NCI-H524 treated with DMSO at 0.1 percent for 48 hours (cell line): ENCODE measurements around the gene NPSR1.
"Not testable (repeated sequence)": the region's sequence is repeated elsewhere in the genome, so short reads cannot be mapped to it uniquely, and the experiment has no call there.

Source experiments
- DNase-seq: peaks from one replicate; lab custom pipeline; 2025; lab: John Stamatoyannopoulos, UW

Gene NPSR1

GRCh38 chr7:34835901-34836600, 178.0 kb downstream of the NPSR1 start:
- DNase-seq: no peak

GRCh38 chr7:34837316-34837715, 179.3 kb downstream of the NPSR1 start:
- no peak for DNase-seq

GRCh38 chr7:34837801-34838201, 179.8 kb downstream of the NPSR1 start:
- DNase-seq: no peak

GRCh38 chr7:34838329-34838728, 180.3 kb downstream of the NPSR1 start:
- peak; percentile 87 for DNase-seq

- DNase-seq: no peak
Measured at GRCh38 chr7:34839645-34840044, 181.6 kb downstream of the NPSR1 start.

- no peak for DNase-seq
Measured at GRCh38 chr7:34840176-34840785, 182.3 kb downstream of the NPSR1 start.

- DNase-seq: no peak
Measured at GRCh38 chr7:34841326-34841725, 183.3 kb downstream of the NPSR1 start.

GRCh38 chr7:34842782-34843181, 184.8 kb downstream of the NPSR1 start:
- no peak for DNase-seq

- peak; percentile 39 for DNase-seq
Measured at GRCh38 chr7:34844406-34844805, 186.4 kb downstream of the NPSR1 start.

- peak; percentile 73 for DNase-seq
Measured at GRCh38 chr7:34844936-34845665, 187.1 kb downstream of the NPSR1 start.

- DNase-seq: no peak
Measured at GRCh38 chr7:34845666-34846361, 187.8 kb downstream of the NPSR1 start.

GRCh38 chr7:34846976-34847375, 189.0 kb downstream of the NPSR1 start:
- no peak for DNase-seq

GRCh38 chr7:34848670-34849069, 190.7 kb downstream of the NPSR1 start:
- no peak for DNase-seq

- DNase-seq: no peak
Measured at GRCh38 chr7:34849163-34849960, 191.3 kb downstream of the NPSR1 start.

GRCh38 chr7:34849986-34850385, 192.0 kb downstream of the NPSR1 start:
- no peak for DNase-seq

- DNase-seq: no peak
Measured at GRCh38 chr7:34850681-34851080, 192.7 kb downstream of the NPSR1 start.

- DNase-seq: peak; percentile 19
Measured at GRCh38 chr7:34851431-34851830, 193.4 kb downstream of the NPSR1 start.

GRCh38 chr7:34858444-34858843, 200.4 kb downstream of the NPSR1 start:
- DNase-seq: not testable (repeated sequence)

GRCh38 chr7:34859281-34859680, 201.3 kb downstream of the NPSR1 start:
- not testable (repeated sequence) for DNase-seq

GRCh38 chr7:34866222-34866621, 208.2 kb downstream of the NPSR1 start:
- DNase-seq: not testable (repeated sequence)

GRCh38 chr7:34867341-34867740, 209.3 kb downstream of the NPSR1 start:
- DNase-seq: not testable (repeated sequence)

GRCh38 chr7:34868602-34869001, 210.6 kb downstream of the NPSR1 start:
- DNase-seq: not testable (repeated sequence)
